Neural progenitor cell (in vitro differentiated cells): ENCODE results near the gene NOP16. TPM values are rescaled to one million over a fixed set of nuclear protein-coding genes. Genes with fewer than 3 reads are reported as not detected.

Source experiments
- DNase-seq: peaks from one replicate; pipeline ENCODE4 v3.0.0-alpha.2; 2016; ENCODE audit warnings: low spot score
- H2AFZ ChIP-seq: fragments of 200-600 bp; sonication (generic); replicated peaks from 2 replicates; pipeline ENCODE4 v1.6.1; 2016; ENCODE audit warnings: antibody characterized with exemption
- H3F3A ChIP-seq: fragments of 200-600 bp; sonication (generic); 2 replicates; pipeline ENCODE4 v1.6.1; 2016; ENCODE audit warnings: antibody characterized with exemption, low read depth
- H3K27ac ChIP-seq: fragments of 200-600 bp; sonication (generic); 2 replicates; pipeline ENCODE4 v1.5.1; 2016; ENCODE audit warnings: mild to moderate bottlenecking
- H3K27me3 ChIP-seq: fragments of 200-600 bp; sonication (generic); 2 replicates; pipeline ENCODE4 v1.6.1; 2016; ENCODE audit warnings: mild to moderate bottlenecking, moderate library complexity
- H3K36me3 ChIP-seq: fragments of 200-600 bp; sonication (generic); 2 replicates; pipeline ENCODE4 v1.5.1; 2016
- H3K4me1 ChIP-seq: fragments of 200-600 bp; sonication (generic); 2 replicates; pipeline ENCODE4 v1.6.1; 2016; ENCODE audit warnings: mixed run types
- H3K4me2 ChIP-seq: fragments of 200-600 bp; sonication (generic); 2 replicates; pipeline ENCODE4 v1.6.1; 2016
- H3K4me3 ChIP-seq: fragments of 200-600 bp; sonication (generic); 2 replicates; pipeline ENCODE4 v1.5.1; 2016
- H3K79me2 ChIP-seq: fragments of 200-600 bp; sonication (generic); 2 replicates; pipeline ENCODE4 v1.6.1; 2016; ENCODE audit warnings: low read depth
- H3K9ac ChIP-seq: fragments of 200-600 bp; sonication (generic); 2 replicates; pipeline ENCODE4 v1.6.1; 2016
- H3K9me3 ChIP-seq: fragments of 200-600 bp; sonication (generic); 2 replicates; pipeline ENCODE4 v1.5.1; 2016; ENCODE audit warnings: low read depth
- H4K20me1 ChIP-seq: fragments of 200-600 bp; sonication (generic); 2 replicates; pipeline ENCODE4 v1.6.1; 2016; ENCODE audit warnings: low read depth
- H3K27ac Mint-ChIP-seq: 3 replicates; pipeline ENCODE4 v1.8.0; 2021; ENCODE audit warnings: mixed read lengths
- H3K27me3 Mint-ChIP-seq: 2 replicates; pipeline ENCODE4 v1.8.0; 2022; ENCODE audit warnings: low read depth, mild to moderate bottlenecking, inconsistent platforms, moderate library complexity, mixed read lengths; ENCODE audit not compliant: insufficient read depth
- H3K36me3 Mint-ChIP-seq: 3 replicates; pipeline ENCODE4 v1.8.0; 2021; ENCODE audit warnings: mixed read lengths
- H3K4me1 Mint-ChIP-seq: 3 replicates; pipeline ENCODE4 v1.8.0; 2021; ENCODE audit warnings: mixed read lengths
- H3K4me3 Mint-ChIP-seq: 3 replicates; pipeline ENCODE4 v1.8.0; 2021; ENCODE audit warnings: mild to moderate bottlenecking, moderate library complexity, mixed read lengths
- H3K9me3 Mint-ChIP-seq: 3 replicates; pipeline ENCODE4 v1.8.0; 2020; ENCODE audit warnings: mixed read lengths
- CTCF ChIP-seq: fragments of 200-600 bp; sonication (generic); IDR thresholded peaks from 2 replicates; pipeline ENCODE4 v1.5.1; 2017; ENCODE audit warnings: antibody characterized with exemption, mild to moderate bottlenecking
- EZH2 ChIP-seq: fragments of 200-600 bp; sonication (generic); IDR thresholded peaks from 2 replicates; pipeline ENCODE4 v1.6.1; 2017; ENCODE audit warnings: antibody characterized with exemption, mild to moderate bottlenecking, moderate library complexity
- EZH2phosphoT487 ChIP-seq: fragments of 200-600 bp; sonication (generic); IDR thresholded peaks from 2 replicates; pipeline ENCODE4 v1.6.1; 2017; ENCODE audit warnings: antibody characterized with exemption
- total RNA-seq: library from RNA; depleted of rRNA; stranded (reverse); fragments of >200 nt; gene quantifications from 2 replicates; pipeline ENCODE4 v1.2.3, GENCODE V29; 2015; ENCODE audit warnings: low replicate concordance

Gene NOP16
- total RNA-seq, 1 donor from 2014 or later = 10.3 TPM

DNA sequence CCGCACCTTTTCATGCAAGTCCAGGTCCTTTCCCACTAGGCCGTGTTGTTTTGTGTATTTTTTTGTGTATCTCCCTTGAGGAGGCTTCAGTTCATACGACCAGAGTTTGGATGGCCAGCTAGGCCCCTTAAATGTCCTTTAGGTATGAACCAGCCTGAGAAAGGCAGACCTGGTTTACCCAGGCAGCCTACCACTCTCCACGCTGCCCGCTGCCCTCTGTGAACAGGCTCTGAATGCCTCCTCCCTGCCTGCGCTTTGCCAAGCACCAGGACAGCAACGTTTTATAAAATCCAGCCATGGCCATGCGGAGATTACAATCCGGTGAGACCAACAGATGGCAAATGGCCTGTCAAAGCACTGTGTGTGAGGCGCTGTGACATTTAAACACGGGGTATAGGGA lies 28.6 kb upstream of the NOP16 start:
- Histone ChIP-seq H3K79me2 (no peaks in the 10 kb centered on the region), H3K27ac (no peak overlapping the region), H3K4me3 (peak overlapping the region; percentile 88), H3K4me2 (peak overlapping the region; percentile 54), H4K20me1 (no peaks in the 10 kb centered on the region), H3K27me3 (peaks cover 24% of the 10 kb centered on the region), H3K9ac (no peak overlapping the region), H3F3A (peaks cover 7% of the 10 kb centered on the region), H3K4me1 (no peaks in the 10 kb centered on the region), H3K9me3 (no peaks in the 10 kb centered on the region), H2AFZ (peak overlapping the region; percentile 92), H3K36me3 (no peaks in the 10 kb centered on the region)
- no peaks in the 10 kb centered on the region for H3K36me3 Mint-ChIP-seq
- no peaks in the 10 kb centered on the region for H3K27me3 Mint-ChIP-seq
- no peak overlapping the region for H3K27ac Mint-ChIP-seq
- TF ChIP-seq EZH2 = no peak
- TF ChIP-seq EZH2phosphoT487 = no peak
- TF ChIP-seq CTCF = no peak
- peaks cover 10% of the 10 kb centered on the region for H3K9me3 Mint-ChIP-seq
- no peak for DNase-seq
- peaks cover 9% of the 10 kb centered on the region for H3K4me1 Mint-ChIP-seq
- H3K4me3 Mint-ChIP-seq = peak overlapping the region; percentile 83

DNA sequence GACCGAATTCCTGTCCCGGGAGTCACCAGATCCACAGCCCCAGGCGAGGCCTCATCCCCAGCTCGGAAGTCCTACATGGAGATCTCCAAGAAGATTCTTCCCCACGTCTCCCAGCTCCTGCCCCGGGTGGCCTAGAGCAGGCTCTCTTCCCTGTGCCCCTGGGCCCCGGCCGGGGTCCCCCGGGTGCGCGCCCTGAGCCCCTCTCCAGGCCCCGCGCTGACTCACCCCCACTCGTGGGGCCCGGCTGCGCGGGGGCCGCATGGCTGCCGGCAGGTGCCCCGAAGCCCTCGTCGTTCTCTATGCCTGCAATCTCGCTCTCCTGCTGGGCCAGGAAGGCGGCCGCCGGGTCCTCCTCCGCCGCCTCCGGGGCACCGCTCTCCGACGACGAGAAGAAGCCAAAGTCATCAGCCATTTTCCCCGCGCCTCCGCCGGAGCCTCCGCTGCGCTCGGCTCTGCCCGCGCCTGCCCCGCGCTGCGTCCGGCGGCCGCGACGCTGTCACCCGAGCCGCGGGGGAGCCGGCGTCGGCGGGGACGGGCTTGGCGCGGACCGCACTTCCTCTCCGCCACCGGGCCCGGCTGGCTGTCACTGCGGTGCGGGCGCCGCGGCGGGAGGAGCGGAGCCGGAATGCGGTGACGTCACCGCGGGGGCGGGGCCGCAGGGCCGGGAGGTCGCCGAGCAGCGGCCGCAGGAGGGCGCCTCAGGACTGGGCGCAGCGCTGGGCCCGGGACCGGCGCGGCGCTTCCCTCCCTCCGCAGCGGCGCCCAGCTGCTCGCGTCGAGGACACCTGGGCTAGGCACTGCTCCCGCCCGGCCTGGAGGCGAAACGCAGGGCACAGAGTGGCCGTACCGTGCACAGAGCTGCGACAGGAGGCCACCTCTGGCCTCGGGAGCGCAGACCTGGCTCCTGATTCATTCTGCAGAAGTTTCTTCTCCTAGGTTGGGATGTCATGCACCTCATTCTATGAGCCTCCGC lies 27.8 kb upstream of the NOP16 start, which contains the start of gene CLTB:
CLTB (minus strand) TSS at position 588 of the 973 bp plus-strand sequence; CDS start at position 412, 176 bp downstream.
- Mint-ChIP-seq H3K4me1 (peaks cover 9% of the 10 kb centered on the region), H3K27me3 (peaks cover 2% of the 10 kb centered on the region), H3K4me3 (peak within 1 kb of the TSS; percentile 85), H3K36me3 (no peaks in the 10 kb centered on the region), H3K27ac (peak within 1 kb of the TSS; percentile 79), H3K9me3 (peaks cover 5% of the 10 kb centered on the region)
- peak; percentile 65 for TF ChIP-seq CTCF
- TF ChIP-seq EZH2 = no peak
- H3K27me3 ChIP-seq = peaks cover 24% of the 10 kb centered on the region
- peak within 1 kb of the TSS; percentile 95 for H3K4me2 ChIP-seq
- H3K4me3 ChIP-seq = peak within 1 kb of the TSS; percentile 88
- H3K36me3 ChIP-seq = no peaks in the 10 kb centered on the region
- no peaks in the 10 kb centered on the region for H4K20me1 ChIP-seq
- no peaks in the 10 kb centered on the region for H3K79me2 ChIP-seq
- H3K27ac ChIP-seq = no peak within 1 kb of the TSS
- H3K9ac ChIP-seq = peak within 1 kb of the TSS; percentile 56
- H2AFZ ChIP-seq = peak within 1 kb of the TSS; percentile 92
- peak; percentile 97 for DNase-seq
- H3F3A ChIP-seq = peaks cover 7% of the 10 kb centered on the region
- H3K9me3 ChIP-seq = no peaks in the 10 kb centered on the region
- no peaks in the 10 kb centered on the region for H3K4me1 ChIP-seq

DNA sequence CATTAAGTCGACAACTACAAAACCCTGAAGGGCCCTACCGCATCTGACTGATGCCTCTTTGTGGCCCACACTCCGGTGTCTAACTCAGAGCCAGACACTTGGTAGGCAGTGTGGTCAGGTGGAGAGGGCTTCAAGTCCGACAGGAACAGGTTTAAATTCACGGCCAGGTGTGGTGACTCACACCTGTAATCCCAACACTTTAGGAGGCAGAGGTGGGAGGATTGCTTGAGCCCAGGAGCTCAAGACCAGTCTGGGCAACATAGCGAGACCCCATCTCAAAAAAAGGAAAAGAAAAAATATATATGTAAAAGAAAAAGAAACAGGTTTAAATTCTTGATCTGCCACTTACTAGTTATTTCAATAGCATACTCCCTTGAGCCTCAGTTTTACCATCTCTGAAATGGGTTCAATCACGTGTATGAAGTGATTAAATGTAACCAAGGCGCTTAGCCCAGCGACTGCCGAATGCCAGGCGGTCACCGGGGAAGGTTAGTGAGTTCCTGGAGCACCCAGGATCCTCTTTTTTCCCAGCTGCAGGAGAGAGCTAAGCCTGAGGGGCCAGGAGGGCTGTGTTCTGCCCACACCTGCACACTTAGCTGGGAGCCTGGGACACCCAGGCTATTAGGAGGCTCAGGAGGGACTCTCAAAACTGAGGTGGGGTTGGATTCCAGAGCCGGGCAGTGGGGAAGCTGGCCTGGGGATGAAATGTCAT lies 27.0 kb upstream of the NOP16 start:
- Mint-ChIP-seq H3K4me3 (peak overlapping the region; percentile 85), H3K27ac (peak overlapping the region; percentile 79), H3K36me3 (no peaks in the 10 kb centered on the region), H3K4me1 (peaks cover 9% of the 10 kb centered on the region), H3K27me3 (peaks cover 5% of the 10 kb centered on the region), H3K9me3 (peaks cover 2% of the 10 kb centered on the region)
- no peak for TF ChIP-seq EZH2phosphoT487
- no peak for TF ChIP-seq EZH2
- no peak for TF ChIP-seq CTCF
- Histone ChIP-seq H3K4me1 (no peaks in the 10 kb centered on the region), H4K20me1 (no peaks in the 10 kb centered on the region), H3K27me3 (peaks cover 24% of the 10 kb centered on the region), H2AFZ (peak overlapping the region; percentile 75), H3K4me3 (peak overlapping the region; percentile 88), H3K4me2 (peak overlapping the region; percentile 95), H3K9me3 (no peaks in the 10 kb centered on the region), H3F3A (peaks cover 7% of the 10 kb centered on the region), H3K27ac (no peak overlapping the region), H3K79me2 (no peaks in the 10 kb centered on the region), H3K36me3 (no peaks in the 10 kb centered on the region), H3K9ac (peak overlapping the region; percentile 56)
- peak; percentile 23 for DNase-seq
